ENCODE results near the gene RAB33B. TPM values are rescaled to one million over a fixed set of nuclear protein-coding genes. Genes with fewer than 3 reads are reported as not detected.
"Not testable (repeated sequence)": the region's sequence is repeated elsewhere in the genome, so short reads cannot be mapped to it uniquely, and the experiment has no call there.

Gene RAB33B
- total and polyA plus RNA-seq, 7 experiments from 2014 or later: 5.7 to 18.1 (median 13.1) TPM

DNA sequence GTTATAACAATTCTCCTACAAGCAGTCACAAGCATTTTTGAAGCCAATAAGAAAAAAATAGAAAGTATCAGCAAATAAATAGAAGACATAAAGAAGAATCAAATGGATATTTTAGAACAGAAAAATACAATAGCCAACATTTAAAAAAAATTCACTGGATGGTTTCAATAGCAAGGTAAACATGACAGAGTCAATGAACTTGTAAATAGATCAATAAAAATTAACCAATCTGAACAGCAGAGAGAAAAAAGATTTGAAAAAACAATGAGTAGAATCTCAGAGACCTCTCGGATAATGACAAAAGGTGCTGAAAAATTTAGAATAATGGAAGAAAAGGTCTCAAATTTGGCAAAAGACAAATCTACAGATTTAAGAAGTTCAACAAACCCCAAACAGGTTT is 33.3 kb upstream of the RAB33B start:
- Mint-ChIP-seq H3K27me3 (no peaks in the 10 kb centered on the region), H3K9me3 (peaks cover 0 to 46% (median 8%) of the 10 kb centered on the region in 11 donors), H3K27ac (peak overlapping the region in 1 of 9 donors; percentile 8), H3K36me3 (peaks cover 9 to 30% (median 24%) of the 10 kb centered on the region in 5 donors), H3K4me1 (peaks cover 0 to 19% (median 12%) of the 10 kb centered on the region in 7 donors), H3K4me3 (no peak overlapping the region)
- intact Hi-C loops (cut with micrococcal nuclease): no loop called here
- DNase-seq: no peak
- Histone ChIP-seq H3K36me3 (ENCODE audit: control insufficient read depth in 2 of 3, insufficient read depth in 3 of 3, low read length in 3 of 3) (no peaks in the 10 kb centered on the region), H3K27me3 (ENCODE audit: control insufficient read depth in 2 of 2, insufficient read depth in 2 of 2, low read length in 2 of 2) (no peaks in the 10 kb centered on the region), H3K4me1 (ENCODE audit: control insufficient read depth in 2 of 2, insufficient read depth in 2 of 2, low read length in 2 of 2) (no peaks in the 10 kb centered on the region), H3K4me3 (ENCODE audit: low read length) (no peak overlapping the region), H3K9me3 (ENCODE audit: control insufficient read depth in 2 of 3, low read length in 3 of 3) (no peaks in the 10 kb centered on the region), H3K27ac (ENCODE audit: low read depth, low read length) (no peak overlapping the region)
- ChIA-PET POLR2A (no interaction called here), CTCF (interaction anchor here (0.6 kb wide), 1 partner anchor 222 kb away, joined by 3 read pairs; no protein-coding TSS in a partner anchor)
- ATAC-seq: no peak

- no peak overlapping the region for H3K27ac ChIP-seq (ENCODE audit: low read depth, low read length)
- DNase-seq (no peak), ATAC-seq (no peak)
- no peaks in the 10 kb centered on the region for H3K27me3 ChIP-seq (ENCODE audit: control insufficient read depth in 2 of 2, insufficient read depth in 2 of 2, low read length in 2 of 2)
- intact Hi-C loops (cut with micrococcal nuclease): no loop called here
- Mint-ChIP-seq H3K36me3 (peaks cover 20 to 63% (median 50%) of the 10 kb centered on the region in 5 donors), H3K9me3 (peaks cover 8 to 73% (median 29%) of the 10 kb centered on the region in 11 donors), H3K27me3 (no peaks in the 10 kb centered on the region), H3K4me1 (peaks cover 0 to 13% (median 0%) of the 10 kb centered on the region in 7 donors), H3K27ac (no peak overlapping the region), H3K4me3 (no peak overlapping the region)
- ChIA-PET POLR2A (no interaction called here), CTCF (interaction anchor here (1.7 kb wide), 1 partner anchor 95 kb away, joined by 5 read pairs; no protein-coding TSS in a partner anchor)
- H3K4me1 ChIP-seq (ENCODE audit: control insufficient read depth in 2 of 2, insufficient read depth in 2 of 2, low read length in 2 of 2): no peaks in the 10 kb centered on the region
- no peak overlapping the region for H3K4me3 ChIP-seq (ENCODE audit: low read length)
- H3K36me3 ChIP-seq (ENCODE audit: control insufficient read depth in 2 of 3, insufficient read depth in 3 of 3, low read length in 3 of 3): peaks cover 0 to 3% (median 0%) of the 10 kb centered on the region in 3 experiments
- H3K9me3 ChIP-seq (ENCODE audit: control insufficient read depth in 2 of 3, low read length in 3 of 3): peaks cover 0 to 5% (median 0%) of the 10 kb centered on the region in 3 experiments
These were observed 17.8 kb upstream of the RAB33B start for GRCh38 chr4:139436122-139436521.

DNA sequence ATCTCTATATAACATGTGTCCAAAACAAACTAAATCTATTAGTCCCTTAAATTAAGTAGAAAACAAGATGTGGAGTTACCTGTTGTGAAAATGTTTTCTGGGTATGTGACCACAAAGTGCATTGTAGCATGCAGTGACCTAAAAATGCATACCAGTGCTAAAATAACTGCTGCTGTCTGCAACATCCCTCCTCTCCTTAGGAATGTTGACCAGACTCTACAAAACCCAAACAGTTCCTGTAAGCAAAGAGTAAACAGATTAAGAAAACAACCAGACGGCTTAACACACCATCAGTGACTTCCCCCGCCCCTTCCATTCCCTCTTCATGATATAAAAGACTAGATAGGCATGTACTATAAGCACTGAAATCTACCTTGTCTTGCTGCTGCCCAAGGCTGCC is 15.8 kb upstream of the RAB33B start:
- ChIA-PET POLR2A (interaction anchor here (0.6 kb wide), 1 partner anchor 23 kb away, joined by 3 read pairs; no protein-coding TSS in a partner anchor), CTCF (interaction anchor here (0.6 kb wide), 1 partner anchor 219 kb away, joined by 3 read pairs; no protein-coding TSS in a partner anchor)
- H3K27me3 Mint-ChIP-seq: no peaks in the 10 kb centered on the region
- Histone ChIP-seq H3K4me3 (ENCODE audit: low read length) (no peak overlapping the region), H3K27ac (ENCODE audit: low read depth, low read length) (no peak overlapping the region), H3K36me3 (ENCODE audit: control insufficient read depth in 2 of 3, insufficient read depth in 3 of 3, low read length in 3 of 3) (peaks cover 0 to 3% (median 0%) of the 10 kb centered on the region in 3 experiments), H3K4me1 (ENCODE audit: control insufficient read depth in 2 of 2, insufficient read depth in 2 of 2, low read length in 2 of 2) (no peaks in the 10 kb centered on the region), H3K9me3 (ENCODE audit: control insufficient read depth in 2 of 3, low read length in 3 of 3) (peaks cover 0 to 5% (median 0%) of the 10 kb centered on the region in 3 experiments), H3K27me3 (ENCODE audit: control insufficient read depth in 2 of 2, insufficient read depth in 2 of 2, low read length in 2 of 2) (no peaks in the 10 kb centered on the region)
- no peak overlapping the region for H3K4me3 Mint-ChIP-seq
- ATAC-seq: no peak
- peaks cover 0 to 13% (median 0%) of the 10 kb centered on the region in 7 donors for H3K4me1 Mint-ChIP-seq
- H3K36me3 Mint-ChIP-seq: peaks cover 21 to 54% (median 50%) of the 10 kb centered on the region in 5 donors
- no peak overlapping the region for H3K27ac Mint-ChIP-seq
- DNase-seq: no peak
- H3K9me3 Mint-ChIP-seq: peaks cover 8 to 59% (median 28%) of the 10 kb centered on the region in 11 donors
- intact Hi-C loops (cut with micrococcal nuclease): no loop called here

DNA sequence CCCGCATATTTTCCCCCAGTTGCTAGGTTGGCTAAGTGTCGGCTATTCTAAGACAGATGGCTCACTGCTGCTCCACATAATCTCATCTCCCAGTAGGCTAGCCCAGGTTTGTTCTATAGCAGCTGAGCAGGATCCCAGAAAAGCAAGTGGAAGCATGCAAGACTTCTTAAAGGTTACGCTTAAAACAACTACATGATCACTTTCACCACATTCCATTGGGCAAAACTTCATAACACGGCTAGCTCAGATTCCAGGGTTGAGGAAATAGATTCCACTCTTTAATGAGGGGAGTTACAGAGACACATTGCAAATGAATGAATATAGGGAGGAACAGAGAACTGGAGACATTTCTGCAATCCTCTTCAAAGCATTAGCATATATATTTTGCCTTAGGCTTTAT is 12.9 kb upstream of the RAB33B start:
- H3K9me3 Mint-ChIP-seq: peaks cover 8 to 46% (median 25%) of the 10 kb centered on the region in 11 donors
- Histone ChIP-seq H3K9me3 (ENCODE audit: control insufficient read depth in 2 of 3, low read length in 3 of 3) (peaks cover 0 to 5% (median 0%) of the 10 kb centered on the region in 3 experiments), H3K4me3 (ENCODE audit: low read length) (no peak overlapping the region), H3K4me1 (ENCODE audit: control insufficient read depth in 2 of 2, insufficient read depth in 2 of 2, low read length in 2 of 2) (no peaks in the 10 kb centered on the region), H3K27me3 (ENCODE audit: control insufficient read depth in 2 of 2, insufficient read depth in 2 of 2, low read length in 2 of 2) (no peaks in the 10 kb centered on the region), H3K36me3 (ENCODE audit: control insufficient read depth in 2 of 3, insufficient read depth in 3 of 3, low read length in 3 of 3) (peaks cover 0 to 3% (median 0%) of the 10 kb centered on the region in 3 experiments), H3K27ac (ENCODE audit: low read depth, low read length) (no peak overlapping the region)
- no peak for DNase-seq
- ChIA-PET CTCF (no interaction called here), POLR2A (interaction anchor here (0.9 kb wide), 1 partner anchor 12 kb away, joined by 5 read pairs; no protein-coding TSS in a partner anchor)
- intact Hi-C loops (cut with micrococcal nuclease): no loop called here
- H3K27me3 Mint-ChIP-seq: no peaks in the 10 kb centered on the region
- peaks cover 0 to 7% (median 0%) of the 10 kb centered on the region in 7 donors for H3K4me1 Mint-ChIP-seq
- no peak overlapping the region for H3K27ac Mint-ChIP-seq
- no peak for ATAC-seq
- H3K36me3 Mint-ChIP-seq: peaks cover 21 to 52% (median 39%) of the 10 kb centered on the region in 5 donors
- H3K4me3 Mint-ChIP-seq: no peak overlapping the region

GRCh38 chr4:139443661-139444060 is 10.3 kb upstream of the RAB33B start:
- ChIA-PET POLR2A (interaction anchor here (0.6 to 1.1 kb wide), 2 partner anchors 43 to 113 kb away, joined by 3 read pairs; no protein-coding TSS in a partner anchor), CTCF (no interaction called here)
- Mint-ChIP-seq H3K9me3 (peaks cover 8 to 23% (median 16%) of the 10 kb centered on the region in 11 donors), H3K4me1 (peaks cover 0 to 4% (median 0%) of the 10 kb centered on the region in 7 donors), H3K36me3 (peaks cover 16 to 35% (median 22%) of the 10 kb centered on the region in 5 donors), H3K4me3 (no peak overlapping the region), H3K27ac (no peak overlapping the region), H3K27me3 (no peaks in the 10 kb centered on the region)
- Histone ChIP-seq H3K9me3 (ENCODE audit: control insufficient read depth in 2 of 3, low read length in 3 of 3) (peaks cover 0 to 5% (median 0%) of the 10 kb centered on the region in 3 experiments), H3K36me3 (ENCODE audit: control insufficient read depth in 2 of 3, insufficient read depth in 3 of 3, low read length in 3 of 3) (no peaks in the 10 kb centered on the region), H3K27me3 (ENCODE audit: control insufficient read depth in 2 of 2, insufficient read depth in 2 of 2, low read length in 2 of 2) (no peaks in the 10 kb centered on the region), H3K4me1 (ENCODE audit: control insufficient read depth in 2 of 2, insufficient read depth in 2 of 2, low read length in 2 of 2) (no peaks in the 10 kb centered on the region), H3K4me3 (ENCODE audit: low read length) (no peak overlapping the region), H3K27ac (ENCODE audit: low read depth, low read length) (no peak overlapping the region)
- no peak for ATAC-seq
- DNase-seq: no peak
- intact Hi-C loops (cut with micrococcal nuclease): no loop called here

GRCh38 chr4:139444881-139445280 is 9.0 kb upstream of the RAB33B start:
- intact Hi-C loops (cut with micrococcal nuclease); H3K4me3 ChIP-seq (ENCODE audit: low read length); H3K4me3 Mint-ChIP-seq; H3K4me1 Mint-ChIP-seq; DNase-seq; H3K4me1 ChIP-seq (ENCODE audit: control insufficient read depth in 2 of 2, insufficient read depth in 2 of 2, low read length in 2 of 2); H3K36me3 ChIP-seq (ENCODE audit: control insufficient read depth in 2 of 3, insufficient read depth in 3 of 3, low read length in 3 of 3); H3K9me3 ChIP-seq (ENCODE audit: control insufficient read depth in 2 of 3, low read length in 3 of 3); H3K27ac ChIP-seq (ENCODE audit: low read depth, low read length); H3K27me3 ChIP-seq (ENCODE audit: control insufficient read depth in 2 of 2, insufficient read depth in 2 of 2, low read length in 2 of 2); H3K27me3 Mint-ChIP-seq; H3K27ac Mint-ChIP-seq; ATAC-seq: not testable (repeated sequence)
- POLR2A ChIA-PET: interaction anchor here (1.1 kb wide), 1 partner anchor 112 kb away, joined by 3 read pairs; no protein-coding TSS in a partner anchor
- Mint-ChIP-seq H3K9me3 (peaks cover 3 to 12% (median 6%) of the 10 kb centered on the region in 11 donors), H3K36me3 (peaks cover 9 to 26% (median 13%) of the 10 kb centered on the region in 5 donors)
- CTCF ChIA-PET: interaction anchor here (0.6 kb wide), 1 partner anchor 85 kb away, joined by 3 read pairs; no protein-coding TSS in a partner anchor

Data from naive thymus-derived CD4-positive, alpha-beta T cell (primary cell).